ENCODE measurements around the gene AACS.
"Not testable (repeated sequence)": the region's sequence is repeated elsewhere in the genome, so short reads cannot be mapped to it uniquely, and the experiment has no call there.

The AACS gene

GRCh38 chr12:125121106-125121505 lies 55.9 kb downstream of the AACS start:
- no peak for DNase-seq (ENCODE audit: low read depth in 2 of 2)

DNA sequence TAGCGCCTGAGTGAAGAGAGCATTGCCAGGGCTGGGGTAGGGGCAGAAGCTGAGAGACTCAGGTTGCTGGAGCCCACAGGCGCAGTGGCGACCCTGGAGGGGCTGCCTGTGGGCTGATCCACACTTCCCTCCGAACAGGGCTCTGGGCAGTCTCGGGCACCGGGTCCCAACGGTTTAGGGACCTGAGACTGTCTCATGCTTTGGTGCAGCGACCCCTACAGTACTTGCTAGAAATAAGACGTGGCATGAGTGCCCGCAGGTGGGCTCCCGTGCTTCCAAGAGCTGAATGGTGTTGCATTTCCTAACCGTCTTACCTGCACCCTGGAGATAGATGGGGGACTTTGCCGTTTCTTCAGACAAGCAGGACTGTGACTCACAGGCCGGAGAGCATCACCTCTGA lies 57.4 kb downstream of the AACS start:
- no peak for DNase-seq (ENCODE audit: low read depth in 2 of 2)

DNA sequence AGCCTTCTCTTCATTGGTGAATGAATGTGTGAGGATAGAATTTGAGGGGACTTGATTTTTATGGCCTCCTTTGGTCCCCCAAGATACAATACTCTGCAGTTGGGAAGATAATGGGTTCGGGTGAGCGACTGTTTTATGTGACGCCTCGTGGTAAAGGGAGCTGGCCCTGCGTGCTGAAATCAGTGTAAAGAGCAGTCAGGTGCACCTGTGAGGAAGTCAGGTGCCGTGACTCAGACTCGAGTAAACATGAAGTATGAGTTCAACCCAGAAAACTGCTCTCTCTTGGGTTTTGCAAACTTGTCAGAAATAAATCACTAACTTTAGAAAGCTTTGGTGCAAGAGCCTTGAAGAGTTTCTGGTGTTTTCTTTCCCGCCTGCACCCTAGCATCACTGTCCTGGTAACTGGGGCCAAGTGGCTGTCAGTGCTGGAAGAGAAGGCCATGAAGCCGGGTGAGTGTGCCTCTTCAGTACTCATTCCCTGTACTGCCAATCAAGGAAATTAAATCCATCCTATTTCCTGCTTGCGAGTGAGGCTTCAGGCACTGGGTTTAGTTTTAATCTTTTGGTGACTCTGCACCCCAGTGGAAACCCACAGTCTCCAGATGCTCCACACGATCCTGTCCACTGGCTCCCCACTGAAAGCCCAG lies 59.2 kb downstream of the AACS start:
- no peak for DNase-seq (ENCODE audit: low read depth in 2 of 2)

GRCh38 chr12:125125271-125125670 lies 60.0 kb downstream of the AACS start:
- no peak for DNase-seq (ENCODE audit: low read depth in 2 of 2)

DNA sequence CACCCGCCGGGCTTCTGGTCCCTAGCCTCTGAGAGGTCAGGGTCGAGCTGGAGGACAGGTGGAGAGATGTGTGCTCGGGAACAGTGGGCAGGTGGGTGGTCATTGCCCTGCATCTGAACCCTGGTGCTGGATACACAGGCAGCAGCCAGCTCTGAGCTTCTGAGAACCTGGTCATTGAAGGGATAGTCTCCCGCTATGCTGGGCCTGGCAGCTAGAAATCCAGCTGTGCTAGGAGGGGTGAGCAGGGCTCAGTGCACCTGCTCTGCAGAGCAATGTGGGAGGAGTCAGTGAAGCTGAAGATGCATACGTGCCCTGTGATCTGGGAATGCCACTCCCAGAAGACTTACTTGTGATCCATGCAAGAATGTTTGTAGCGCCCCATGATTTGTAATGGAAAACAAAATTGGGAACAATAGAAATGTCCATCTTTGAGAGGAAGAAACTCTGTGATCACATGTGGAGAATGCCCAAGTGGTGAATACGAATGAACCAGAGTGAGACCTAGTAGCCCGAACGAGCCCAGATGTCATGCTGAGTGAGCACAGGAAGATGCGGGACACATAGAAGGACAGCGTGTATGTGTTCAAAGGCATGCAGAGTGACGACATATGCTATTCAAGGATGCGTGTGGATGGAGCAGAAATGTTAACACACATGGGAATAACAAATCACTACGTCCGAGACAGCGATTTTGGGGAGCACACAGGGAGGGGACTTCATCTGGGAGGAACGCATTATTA lies 63.4 kb downstream of the AACS start:
- DNase-seq (ENCODE audit: low read depth in 2 of 2), result no peak

DNA sequence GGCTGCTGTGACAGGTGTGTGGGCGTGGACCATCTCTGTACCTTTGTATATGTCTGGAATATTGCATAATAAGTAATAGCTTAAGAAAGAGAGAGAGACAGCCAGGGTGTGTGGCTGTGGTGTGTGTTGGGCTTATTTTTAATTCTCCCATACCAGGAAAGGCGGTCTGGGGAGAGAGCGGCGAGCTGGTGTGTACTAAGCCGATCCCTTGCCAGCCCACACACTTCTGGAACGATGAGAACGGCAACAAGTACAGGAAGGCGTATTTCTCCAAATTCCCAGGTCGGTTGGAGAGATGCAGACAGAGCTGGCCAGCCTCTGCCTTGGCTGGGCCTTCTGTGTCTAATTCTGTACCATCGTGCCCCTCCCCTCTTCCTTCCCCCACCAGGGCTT lies 63.9 kb downstream of the AACS start:
- DNase-seq (ENCODE audit: low read depth in 2 of 2), result no peak

DNA sequence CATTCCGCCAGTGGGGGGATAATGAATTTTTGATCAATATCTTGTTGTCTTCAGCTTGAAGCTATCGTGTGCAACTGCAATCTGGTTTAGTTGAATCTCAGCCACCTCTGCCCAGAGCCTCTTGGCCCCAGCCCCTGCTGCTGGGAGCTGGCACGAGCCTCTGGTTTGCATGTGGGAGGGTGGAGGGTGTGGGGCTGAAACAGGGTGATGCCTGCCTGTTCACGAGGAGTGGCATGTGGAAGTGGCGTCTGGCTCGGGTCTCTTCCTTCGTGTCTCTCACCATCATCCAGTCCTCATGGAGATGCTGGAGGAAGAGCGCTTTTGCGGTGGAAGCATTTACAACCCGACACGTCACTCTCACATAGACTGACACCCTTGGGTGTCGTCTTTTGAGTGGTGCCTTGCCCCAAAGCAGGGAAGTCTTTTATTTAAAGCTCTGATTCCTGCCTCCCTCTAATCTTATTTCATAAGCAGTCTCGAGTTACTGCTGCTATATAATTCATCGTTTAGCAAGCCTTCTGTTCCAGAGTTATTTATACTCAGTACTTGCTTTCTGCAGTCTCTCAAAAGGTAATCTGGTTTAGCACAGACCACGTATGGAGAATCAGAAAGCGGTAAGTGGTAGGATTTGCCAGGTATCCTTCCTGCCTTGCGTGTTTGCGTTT lies 64.5 kb downstream of the AACS start:
- DNase-seq (ENCODE audit: low read depth in 2 of 2), result no peak

- no peak for DNase-seq (ENCODE audit: low read depth in 2 of 2)
Measured at GRCh38 chr12:125131958-125132357, 66.7 kb downstream of the AACS start.

GRCh38 chr12:125132698-125133400 lies 67.6 kb downstream of the AACS start:
- no peak for DNase-seq (ENCODE audit: low read depth in 2 of 2)

DNA sequence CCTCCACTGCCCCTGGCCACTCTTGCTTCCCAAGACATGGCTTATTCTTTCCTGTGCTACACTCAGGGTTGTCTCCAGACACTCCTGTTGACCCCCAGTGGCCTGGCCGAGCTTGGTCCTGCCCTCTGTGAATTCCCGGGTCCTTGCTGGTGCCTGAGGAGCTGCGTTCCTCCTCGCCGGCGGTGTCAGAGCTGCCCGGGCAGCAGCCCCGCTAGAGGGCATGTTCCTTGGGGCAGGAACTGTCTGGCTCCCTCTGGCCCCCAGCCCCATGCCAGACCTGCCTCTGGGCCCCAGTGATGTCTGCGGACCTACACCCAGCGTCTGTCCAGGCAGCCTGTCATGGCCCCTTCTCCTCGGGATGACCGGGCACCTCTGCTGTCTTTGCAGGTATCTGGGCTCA lies 68.4 kb downstream of the AACS start:
- no peak for DNase-seq (ENCODE audit: low read depth in 2 of 2)

- DNase-seq (ENCODE audit: low read depth in 2 of 2), result no peak
Measured at GRCh38 chr12:125134576-125134975, 69.3 kb downstream of the AACS start.

- DNase-seq (ENCODE audit: low read depth in 2 of 2), result no peak
Measured at GRCh38 chr12:125135906-125136305, 70.7 kb downstream of the AACS start.

GRCh38 chr12:125136702-125137101 lies 71.5 kb downstream of the AACS start:
- no peak for DNase-seq (ENCODE audit: low read depth in 2 of 2)

- DNase-seq (ENCODE audit: low read depth in 2 of 2), result no peak
Measured at GRCh38 chr12:125137766-125138344, 72.6 kb downstream of the AACS start.

DNA sequence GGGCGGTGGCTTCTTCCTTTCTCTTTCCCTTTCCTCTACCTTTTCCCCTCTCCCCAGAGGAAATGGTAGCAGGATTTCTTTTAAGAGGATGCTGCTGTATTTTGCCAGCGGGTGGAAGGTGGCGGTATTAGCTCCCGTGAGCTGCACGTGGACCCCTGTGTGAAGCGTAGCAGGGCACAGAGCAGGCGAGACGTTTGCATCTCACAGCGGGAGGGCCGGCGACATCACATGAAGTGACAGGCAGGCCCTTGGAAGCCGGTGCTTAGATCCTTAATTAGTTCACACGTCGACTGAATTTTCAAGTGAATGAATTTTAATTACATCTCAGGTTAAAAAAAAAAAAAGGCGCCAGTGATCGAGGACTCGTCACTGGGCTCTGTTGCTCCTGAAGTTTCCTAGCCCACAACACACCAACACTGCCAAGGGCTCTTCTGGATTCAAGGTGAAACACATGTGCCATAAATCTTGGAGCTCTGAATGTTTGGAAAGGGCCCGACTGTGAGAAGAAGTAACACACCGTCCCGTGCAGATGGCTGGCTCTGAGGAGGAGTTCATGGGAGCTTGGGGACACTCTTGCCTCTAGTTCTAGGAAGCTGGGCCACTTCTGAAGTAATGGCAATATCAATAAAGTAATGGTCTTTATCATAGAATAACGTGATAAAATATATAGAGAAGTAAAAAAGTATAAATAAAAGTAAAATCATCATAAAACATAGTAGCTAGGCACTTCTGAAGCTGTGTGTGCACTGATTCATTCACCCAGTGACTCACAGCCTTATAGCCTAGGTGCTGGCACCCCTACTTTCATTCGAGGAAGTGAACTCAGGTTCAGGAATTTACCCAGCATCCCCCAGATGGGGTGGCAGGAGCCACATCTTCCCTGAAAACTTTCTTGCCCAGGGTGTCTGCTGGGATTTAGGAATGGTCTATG lies 75.3 kb downstream of the AACS start:
- no peak for DNase-seq (ENCODE audit: low read depth in 2 of 2)

- not testable (repeated sequence) for DNase-seq (ENCODE audit: low read depth in 2 of 2)
Measured at GRCh38 chr12:125141210-125141573, 76.0 kb downstream of the AACS start.

- no peak for DNase-seq (ENCODE audit: low read depth in 2 of 2)
Measured at GRCh38 chr12:125142601-125143000, 77.4 kb downstream of the AACS start.

- DNase-seq (ENCODE audit: low read depth in 2 of 2), result no peak
Measured at GRCh38 chr12:125143491-125143890, 78.3 kb downstream of the AACS start.

DNA sequence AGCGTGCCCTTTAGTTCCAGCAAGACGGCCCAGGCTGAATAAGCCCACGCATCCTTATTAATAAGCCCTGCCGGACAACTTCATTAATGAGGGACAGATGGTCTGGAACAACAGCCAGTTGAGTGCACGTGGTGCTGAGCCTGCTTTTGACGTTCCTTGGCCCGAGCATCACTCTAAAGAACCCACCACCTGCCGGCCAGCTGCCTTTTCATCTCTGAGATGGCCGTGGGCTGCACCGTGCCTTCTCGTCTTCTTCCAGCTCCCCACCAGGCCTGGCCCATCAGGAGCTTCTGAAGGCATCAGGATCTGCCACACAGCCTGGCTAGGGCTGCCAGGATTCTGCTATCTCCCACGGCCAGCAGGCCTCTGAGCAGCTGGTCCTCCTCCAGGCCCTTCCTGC lies 80.0 kb downstream of the AACS start:
- no peak for DNase-seq (ENCODE audit: low read depth in 2 of 2)

DNA sequence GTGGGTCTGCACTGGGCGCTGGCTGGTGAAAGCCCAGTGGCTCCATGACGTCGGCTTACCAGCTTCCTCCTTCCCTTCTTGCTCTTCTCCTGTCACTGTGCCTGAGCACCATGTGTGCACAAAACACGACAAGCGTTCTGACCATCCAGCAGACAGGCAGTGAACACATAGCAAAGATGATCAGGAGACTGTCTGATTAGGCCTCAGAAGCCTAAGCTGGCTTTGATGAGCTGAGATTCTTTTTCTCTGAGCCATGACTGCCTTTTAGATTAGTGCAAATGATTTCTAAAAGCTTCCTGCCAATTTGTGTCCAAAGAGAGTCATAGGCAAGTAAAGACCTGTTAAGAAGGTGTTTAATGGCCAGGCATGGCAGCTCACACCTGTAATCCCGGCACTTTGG lies 83.1 kb downstream of the AACS start:
- no peak for DNase-seq (ENCODE audit: low read depth in 2 of 2)

Data from stimulated activated CD4-positive, alpha-beta T cell treated with anti-CD3 and anti-CD28 coated beads, Interleukin-1b, Interleukin-23, amount 100 ng/mL, for 4 hours (primary cell).